Fibroblast of lung (primary cell): ENCODE data around the gene KLHL29. TPM values are rescaled to one million over a fixed set of nuclear protein-coding genes. Genes with fewer than 3 reads are reported as not detected.

Experiments
- DNase-seq, 2 donors: peaks; one replicate each; pipeline versions ENCODE4 v3.0.0 to v3.0.0-alpha.2; 2010; ENCODE audit warnings: low read depth in 2 of 2
- H2AFZ ChIP-seq: 2 replicates; pipeline ENCODE4 v1.5.1; 2012; ENCODE audit warnings: low read length, control low read depth, inconsistent platforms
- H3K27ac ChIP-seq: 2 replicates; pipeline ENCODE4 v1.5.1; 2011; ENCODE audit warnings: low read length, control low read depth; ENCODE audit not compliant: insufficient read depth
- H3K27me3 ChIP-seq: 2 replicates; pipeline ENCODE4 v1.5.1; 2011; ENCODE audit warnings: mild to moderate bottlenecking, low read length; ENCODE audit not compliant: control insufficient read depth, insufficient read depth
- H3K36me3 ChIP-seq: 2 replicates; pipeline ENCODE4 v1.5.1; 2011; ENCODE audit warnings: low read length; ENCODE audit not compliant: control insufficient read depth, insufficient read depth
- H3K4me1 ChIP-seq: 2 replicates; pipeline ENCODE4 v1.5.1; 2011; ENCODE audit warnings: low read length; ENCODE audit not compliant: control insufficient read depth, insufficient read depth; ENCODE audit errors: extremely low read depth
- H3K4me2 ChIP-seq: 2 replicates; pipeline ENCODE4 v1.5.1; 2011; ENCODE audit warnings: low read length, control low read depth; ENCODE audit not compliant: insufficient read depth; ENCODE audit errors: extremely low read depth
- H3K4me3 ChIP-seq, 4 experiments: fragments of 200-600 bp in 1 of 4; sonication (generic) in 1 of 4; replicated peaks in 1 of 4; 2 replicates each; pipeline ENCODE4 v1.5.1; 2011 to 2016; ENCODE audit warnings: low read length in 4 of 4, low read depth in 3 of 4, mild to moderate bottlenecking in 3 of 4, control low read depth in 2 of 4, inconsistent platforms in 1 of 4, mixed read lengths in 1 of 4; ENCODE audit not compliant: insufficient read depth in 1 of 4; ENCODE audit errors: control extremely low read depth in 1 of 4
- H3K79me2 ChIP-seq: 2 replicates; pipeline ENCODE4 v1.5.1; 2012; ENCODE audit warnings: mild to moderate bottlenecking, low read length, inconsistent platforms; ENCODE audit not compliant: control insufficient read depth, insufficient read depth
- H3K9ac ChIP-seq: 2 replicates; pipeline ENCODE4 v1.5.1; 2011; ENCODE audit warnings: mild to moderate bottlenecking, low read length, control low read depth; ENCODE audit not compliant: insufficient read depth
- H3K9me3 ChIP-seq: 2 replicates; pipeline ENCODE4 v1.5.1; 2012; ENCODE audit warnings: low read depth, low read length; ENCODE audit not compliant: control insufficient read depth, insufficient read depth
- H4K20me1 ChIP-seq: 2 replicates; pipeline ENCODE4 v1.5.1; 2011; ENCODE audit warnings: low read length; ENCODE audit not compliant: control insufficient read depth, insufficient read depth; ENCODE audit errors: extremely low read depth
- EZH2 ChIP-seq: IDR thresholded peaks from 2 replicates; pipeline ENCODE4 v1.5.1; 2012; ENCODE audit warnings: low read length, control low read depth, mild to moderate bottlenecking; ENCODE audit errors: missing control alignments
- polyA plus RNA-seq, 2 donors: library from polyadenylated mRNA; depleted of rRNA in 1 of 2; stranded (reverse) in 1 of 2; unstranded in 1 of 2; fragments of >200 nt; gene quantifications; 2 replicates each; pipeline ENCODE4 v1.2.1, GENCODE V29; 2011 to 2012; ENCODE audit warnings: missing spikeins in 1 of 2
- total RNA-seq: library from RNA; depleted of rRNA; stranded (reverse); fragments of >200 nt; gene quantifications from 2 replicates; pipeline ENCODE4 v1.2.1, GENCODE V29; 2014
- TF ChIP-seq, protein P1 (sequence below), 2 donors: IDR thresholded peaks in 1 of 2; conservative IDR thresholded peaks in 1 of 2; 1 replicate in 1 of 2; 2 replicates in 1 of 2; pipeline ENCODE4 v1.5.1; 2011 to 2012; ENCODE audit warnings: low read length in 2 of 2, control low read depth in 1 of 2, inconsistent platforms in 1 of 2, low read depth in 1 of 2, mild to moderate bottlenecking in 1 of 2

The KLHL29 gene
- total and polyA plus RNA-seq, 2 donors (not counting 1 experiment from before 2014, with no cell fraction given): 7.1 to 7.9 TPM

DNA sequence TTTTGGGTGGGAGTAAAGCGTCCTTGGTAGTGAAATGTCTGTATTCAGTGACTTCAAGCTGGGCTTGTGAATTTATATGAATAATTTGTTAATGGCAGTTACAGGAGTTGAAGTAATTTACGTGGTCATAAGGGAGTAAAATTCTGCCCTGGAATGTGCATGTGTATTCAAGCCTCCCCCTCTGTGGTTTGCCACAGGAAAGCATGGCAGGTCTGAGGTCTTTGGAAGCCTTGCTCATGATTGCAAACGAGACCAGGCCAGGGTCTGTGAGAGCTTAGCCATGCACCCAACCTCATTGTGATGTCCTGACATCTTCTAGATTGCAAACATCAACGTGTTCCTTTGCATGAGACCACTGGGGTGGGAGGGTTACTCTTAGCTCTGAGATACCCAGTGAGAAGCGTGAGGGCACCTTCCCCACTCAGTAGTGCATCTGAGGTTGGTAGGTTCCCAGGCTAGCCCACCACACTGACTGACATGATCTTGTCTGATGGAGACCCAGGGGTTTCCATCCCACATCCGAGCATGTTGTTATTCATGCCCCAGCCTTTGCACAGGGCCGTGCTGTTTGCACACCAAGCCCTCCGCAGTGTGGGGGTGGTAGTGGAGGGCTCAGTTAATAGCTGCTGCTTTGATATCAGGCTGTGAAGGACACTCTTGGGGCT is 216.5 kb downstream of the KLHL29 start:
- peak in 1 of 2 donors; percentile 68 for DNase-seq
- no peaks in the 10 kb centered on the region for H3K9me3 ChIP-seq
- H3K4me1 ChIP-seq: peaks cover under 1% of the 10 kb centered on the region
- H3K27me3 ChIP-seq: no peaks in the 10 kb centered on the region
- no peaks in the 10 kb centered on the region for H4K20me1 ChIP-seq
- H3K4me3 ChIP-seq: no peak overlapping the region
- H3K4me2 ChIP-seq: no peak overlapping the region
- H3K36me3 ChIP-seq: no peaks in the 10 kb centered on the region
- H2AFZ ChIP-seq: no peak overlapping the region
- H3K27ac ChIP-seq: no peak overlapping the region
- no peak overlapping the region for H3K9ac ChIP-seq
- H3K79me2 ChIP-seq: no peaks in the 10 kb centered on the region
- no peak for TF ChIP-seq EZH2
- TF ChIP-seq, protein P1, sequence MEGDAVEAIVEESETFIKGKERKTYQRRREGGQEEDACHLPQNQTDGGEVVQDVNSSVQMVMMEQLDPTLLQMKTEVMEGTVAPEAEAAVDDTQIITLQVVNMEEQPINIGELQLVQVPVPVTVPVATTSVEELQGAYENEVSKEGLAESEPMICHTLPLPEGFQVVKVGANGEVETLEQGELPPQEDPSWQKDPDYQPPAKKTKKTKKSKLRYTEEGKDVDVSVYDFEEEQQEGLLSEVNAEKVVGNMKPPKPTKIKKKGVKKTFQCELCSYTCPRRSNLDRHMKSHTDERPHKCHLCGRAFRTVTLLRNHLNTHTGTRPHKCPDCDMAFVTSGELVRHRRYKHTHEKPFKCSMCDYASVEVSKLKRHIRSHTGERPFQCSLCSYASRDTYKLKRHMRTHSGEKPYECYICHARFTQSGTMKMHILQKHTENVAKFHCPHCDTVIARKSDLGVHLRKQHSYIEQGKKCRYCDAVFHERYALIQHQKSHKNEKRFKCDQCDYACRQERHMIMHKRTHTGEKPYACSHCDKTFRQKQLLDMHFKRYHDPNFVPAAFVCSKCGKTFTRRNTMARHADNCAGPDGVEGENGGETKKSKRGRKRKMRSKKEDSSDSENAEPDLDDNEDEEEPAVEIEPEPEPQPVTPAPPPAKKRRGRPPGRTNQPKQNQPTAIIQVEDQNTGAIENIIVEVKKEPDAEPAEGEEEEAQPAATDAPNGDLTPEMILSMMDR (conservative IDR thresholded peaks at IDR 0.05 in 1 of 2, IDR thresholded peaks at IDR 0.05 in 1 of 2; ENCODE audit: low read depth in 1 of 2, low read length in 2 of 2): no peak

DNA sequence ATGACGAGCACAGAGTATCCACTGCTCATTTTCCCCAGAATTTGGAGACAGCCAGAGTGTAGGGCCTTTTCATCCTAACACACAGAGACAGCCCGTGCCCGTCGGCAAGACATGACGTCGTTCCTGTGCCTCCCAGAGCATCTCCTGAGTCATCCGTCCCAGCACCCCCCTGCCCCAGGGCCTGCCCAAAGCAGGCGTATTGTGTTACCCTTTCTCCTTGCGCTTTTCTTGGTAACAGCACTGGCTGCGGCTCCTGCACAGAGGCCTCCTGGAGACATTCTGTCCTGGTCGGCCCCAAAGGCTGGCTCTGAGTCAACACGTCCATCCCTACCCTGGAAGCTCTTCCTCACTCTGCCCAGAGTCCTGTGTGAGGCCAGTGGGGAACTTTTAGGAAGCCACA is 217.1 kb downstream of the KLHL29 start:
- Histone ChIP-seq H3K36me3 (no peaks in the 10 kb centered on the region), H3K4me2 (no peak overlapping the region), H3K27ac (no peak overlapping the region), H2AFZ (no peak overlapping the region), H3K79me2 (no peaks in the 10 kb centered on the region), H3K4me1 (no peaks in the 10 kb centered on the region), H3K9me3 (no peaks in the 10 kb centered on the region), H3K4me3 (no peak overlapping the region), H3K9ac (no peak overlapping the region), H4K20me1 (no peaks in the 10 kb centered on the region), H3K27me3 (no peaks in the 10 kb centered on the region)
- DNase-seq: peak; percentile 68 to 82
- TF ChIP-seq EZH2: no peak
- TF ChIP-seq, protein P1 (conservative IDR thresholded peaks at IDR 0.05 in 1 of 2, IDR thresholded peaks at IDR 0.05 in 1 of 2; ENCODE audit: low read depth in 1 of 2, low read length in 2 of 2): no peak

DNA sequence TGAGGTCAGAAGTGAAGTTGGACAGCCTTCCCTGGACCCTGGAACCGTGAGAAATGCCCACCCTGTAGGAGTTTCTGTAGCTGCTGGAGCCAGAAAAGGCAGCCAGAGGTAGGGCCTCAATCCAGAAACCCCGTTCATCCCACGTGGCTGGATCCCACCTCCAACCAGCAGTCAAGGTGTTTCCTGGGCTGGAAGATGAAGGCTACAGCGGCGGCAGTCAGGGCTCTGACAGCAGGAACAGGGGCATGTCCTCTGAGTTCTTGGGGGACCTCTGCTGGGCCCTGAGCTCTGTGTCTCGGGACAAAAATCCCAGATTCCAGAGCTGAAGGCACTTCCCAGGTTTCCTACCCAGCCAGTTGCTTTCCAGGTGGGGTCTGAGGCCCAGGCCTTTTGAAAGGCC is 218.2 kb downstream of the KLHL29 start:
- H2AFZ ChIP-seq: no peak overlapping the region
- H3K4me3 ChIP-seq: no peak overlapping the region
- H3K4me2 ChIP-seq: no peak overlapping the region
- no peaks in the 10 kb centered on the region for H4K20me1 ChIP-seq
- no peak for DNase-seq
- H3K9me3 ChIP-seq: no peaks in the 10 kb centered on the region
- no peaks in the 10 kb centered on the region for H3K27me3 ChIP-seq
- H3K27ac ChIP-seq: no peak overlapping the region
- no peaks in the 10 kb centered on the region for H3K4me1 ChIP-seq
- no peak overlapping the region for H3K9ac ChIP-seq
- TF ChIP-seq, protein P1 (conservative IDR thresholded peaks at IDR 0.05 in 1 of 2, IDR thresholded peaks at IDR 0.05 in 1 of 2; ENCODE audit: low read depth in 1 of 2, low read length in 2 of 2): no peak
- TF ChIP-seq EZH2: no peak
- no peaks in the 10 kb centered on the region for H3K36me3 ChIP-seq
- H3K79me2 ChIP-seq: no peaks in the 10 kb centered on the region
